Fibroblast of the aortic adventitia (primary cell): ENCODE results near the gene BCLAF3. TPM values are rescaled to one million over a fixed set of nuclear protein-coding genes. Genes with fewer than 3 reads are reported as not detected.

ENCODE experiments used
- DNase-seq: peaks from one replicate; pipeline ENCODE4 v3.0.0-alpha.2; 2010; ENCODE audit warnings: low read depth
- H3K4me3 ChIP-seq: 2 replicates; pipeline ENCODE4 v1.5.1; 2011; ENCODE audit warnings: low read depth, mild to moderate bottlenecking, control low read depth, low read length, moderate library complexity
- CTCF ChIP-seq: IDR thresholded peaks from 2 replicates; pipeline ENCODE4 v1.5.1; 2011; ENCODE audit warnings: mild to moderate bottlenecking, low read length, control low read depth, inconsistent platforms; ENCODE audit not compliant: insufficient read depth
- total RNA-seq: library from RNA; depleted of rRNA; stranded (reverse); fragments of >200 nt; gene quantifications from 2 replicates; pipeline ENCODE4 v1.2.3, GENCODE V29; 2012; ENCODE audit warnings: low replicate concordance

Gene BCLAF3
- total RNA-seq, 1 donor = 8.0 TPM

GRCh38 chrX:20019672-20020365, 29.0 kb upstream of the BCLAF3 start:
- H3K4me3 ChIP-seq = no peak overlapping the region
- no peak for TF ChIP-seq CTCF
- no peak for DNase-seq

DNA sequence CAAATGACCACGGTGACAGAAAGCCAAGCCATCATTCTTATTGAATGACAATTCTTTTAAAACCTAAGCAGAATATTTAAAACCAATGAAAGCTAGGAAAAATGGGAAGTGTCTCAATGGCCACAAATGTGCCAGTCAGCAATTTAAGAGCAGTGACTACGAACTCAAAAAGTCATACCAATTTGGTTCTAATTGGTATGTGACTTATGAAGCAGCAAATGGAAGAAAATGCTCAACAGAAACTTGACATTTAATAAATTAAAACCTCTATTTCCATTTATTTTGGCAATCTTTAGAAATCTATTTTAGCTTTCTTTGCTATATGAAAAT, 25.7 kb upstream of the BCLAF3 start:
- no peak for DNase-seq
- TF ChIP-seq CTCF = no peak

DNA sequence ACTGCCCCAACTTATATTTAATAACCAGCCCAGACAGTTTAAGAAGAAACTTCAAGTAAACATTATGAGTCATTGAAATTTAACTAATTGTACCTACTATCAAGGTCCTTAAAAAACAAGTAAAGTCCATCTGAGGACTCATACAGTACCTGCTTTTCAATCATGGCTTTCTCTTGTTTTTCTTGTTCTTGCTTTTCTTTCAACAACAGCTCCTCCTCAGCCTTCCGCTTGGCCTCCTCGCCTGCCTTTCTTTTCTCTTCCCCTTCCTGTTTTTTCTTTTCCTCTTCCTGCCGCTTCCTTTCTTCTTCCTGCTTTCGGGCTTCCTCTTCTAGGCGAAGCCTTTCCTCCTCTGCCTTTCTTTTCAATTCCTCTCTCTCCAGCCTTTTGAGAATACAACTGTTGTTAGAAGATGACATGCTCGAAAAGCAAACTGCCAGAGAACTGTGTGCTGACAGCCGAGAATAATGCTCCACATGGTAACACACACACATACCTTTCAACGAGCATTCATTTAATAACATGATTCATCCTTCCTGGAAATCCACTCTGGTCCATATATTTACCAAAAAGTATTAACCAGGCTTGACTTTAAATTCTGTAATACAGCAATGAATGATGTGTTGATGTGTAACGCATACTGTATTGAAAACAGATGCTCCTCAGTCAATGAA, 25.2 kb upstream of the BCLAF3 start:
- no peak for TF ChIP-seq CTCF
- no peak for DNase-seq
- no peak overlapping the region for H3K4me3 ChIP-seq

More for the DNA sequence above, 25.7 kb upstream of the BCLAF3 start:
- no peak overlapping the region for H3K4me3 ChIP-seq

DNA sequence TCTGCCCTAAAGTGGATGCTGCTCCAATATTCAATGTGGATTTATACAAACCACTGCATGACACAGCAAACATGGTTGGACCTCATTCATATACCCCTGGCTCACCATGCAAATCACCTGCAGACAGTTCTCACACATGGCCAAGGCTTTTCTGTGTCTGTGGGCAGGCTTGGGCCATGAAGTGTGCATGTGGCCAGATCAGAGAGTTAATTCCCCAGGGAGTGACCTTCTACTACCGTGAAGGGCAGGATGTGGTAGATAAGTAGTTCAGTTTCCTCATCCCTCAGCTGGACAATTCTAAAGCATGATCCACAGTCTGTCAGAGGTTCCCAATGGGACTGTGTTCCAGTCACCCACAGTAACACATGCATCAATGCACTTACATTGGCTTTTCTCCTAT, 24.6 kb upstream of the BCLAF3 start:
- DNase-seq = no peak
- no peak overlapping the region for H3K4me3 ChIP-seq
- TF ChIP-seq CTCF = no peak

DNA sequence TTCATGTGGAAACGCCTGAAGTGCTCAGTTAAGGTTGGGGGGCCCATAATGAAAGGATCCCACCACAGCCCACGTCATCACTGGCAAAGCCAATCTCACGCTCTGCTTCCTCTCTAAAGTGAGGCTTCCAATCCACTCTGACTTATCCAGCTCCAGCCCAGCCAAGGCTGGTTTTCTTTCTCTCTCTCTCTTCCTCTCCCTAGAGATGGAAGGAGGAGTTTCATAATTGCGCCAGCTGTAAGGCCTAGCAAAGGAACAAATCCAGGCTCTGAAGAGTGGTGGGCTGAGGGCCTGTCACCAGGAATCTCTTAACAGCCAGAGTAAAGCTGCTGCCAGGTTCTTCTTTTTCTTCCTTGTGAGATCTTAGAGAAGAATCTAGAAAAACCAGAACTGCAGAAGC, 20.7 kb upstream of the BCLAF3 start:
- DNase-seq = peak; percentile 10
- TF ChIP-seq CTCF = no peak
- H3K4me3 ChIP-seq = no peak overlapping the region

GRCh38 chrX:20007962-20008622, 17.2 kb upstream of the BCLAF3 start:
- TF ChIP-seq CTCF = no peak
- H3K4me3 ChIP-seq = no peak overlapping the region

More at GRCh38 chrX:20007962-20008622, 17.2 kb upstream of the BCLAF3 start:
- no peak for DNase-seq
